B cell (primary cell): ENCODE data around the gene RCAN3.

Experiments
- CTCF ChIP-seq: fragments of 200-600 bp; IDR thresholded peaks from one replicate; pipeline ENCODE4 v1.8.0; 2022; ENCODE audit warnings: antibody characterized with exemption, mild to moderate bottlenecking
- EZH2 ChIP-seq: IDR thresholded peaks from 2 replicates; pipeline ENCODE4 v1.6.1; 2012; ENCODE audit warnings: borderline replicate concordance, low read depth, mild to moderate bottlenecking, moderate library complexity, low read length; ENCODE audit not compliant: insufficient read depth, poor library complexity, severe bottlenecking

GRCh38 chr1:24557711-24558131, 55.1 kb downstream of the RCAN3 start:
- TF ChIP-seq CTCF (no peak), EZH2 (no peak)
